Testis (tissue), 3 donors: ENCODE results near the gene CPNE4. TPM values are rescaled to one million over a fixed set of nuclear protein-coding genes. Genes with fewer than 3 reads are reported as not detected.
"Not testable (repeated sequence)": the region's sequence is repeated elsewhere in the genome, so short reads cannot be mapped to it uniquely, and the experiment has no call there.

Source experiments
- DNase-seq: peaks from one replicate; pipeline ENCODE4 v3.0.0-alpha.2; 2019
- H3K27ac ChIP-seq, 2 donors: fragments of 200-600 bp; sonication (generic); one replicate each; pipeline ENCODE4 v1.5.1; 2019
- H3K27me3 ChIP-seq: fragments of 200-600 bp; sonication (generic); one replicate; pipeline ENCODE4 v1.5.1; 2019
- H3K36me3 ChIP-seq: fragments of 200-600 bp; sonication (generic); one replicate; pipeline ENCODE4 v1.5.1; 2017; ENCODE audit warnings: low read depth; ENCODE audit errors: missing control alignments
- H3K4me1 ChIP-seq: fragments of 200-600 bp; sonication (generic); one replicate; pipeline ENCODE4 v1.5.1; 2019
- H3K4me3 ChIP-seq, 2 donors: fragments of 200-600 bp; sonication (generic); one replicate each; pipeline ENCODE4 v1.5.1; 2017 to 2019
- H3K9me3 ChIP-seq: fragments of 200-600 bp; sonication (generic); one replicate; pipeline ENCODE4 v1.5.1; 2017
- CTCF ChIP-seq, 3 experiments: fragments of 450-650 bp in 2 of 3; fragments of 200-600 bp in 1 of 3; sonication (generic) in 1 of 3; IDR thresholded peaks; one replicate each; pipeline ENCODE4 v1.5.1; 2016 to 2019; ENCODE audit warnings: antibody characterized with exemption in 3 of 3, mild to moderate bottlenecking in 2 of 3, moderate library complexity in 1 of 3
- POLR2A ChIP-seq: fragments of 450-650 bp; IDR thresholded peaks from one replicate; pipeline ENCODE4 v1.6.1; 2017; ENCODE audit warnings: antibody characterized with exemption, mild to moderate bottlenecking, moderate library complexity
- whole genome bisulfite sequencing, 2 donors: methylation state at CpG; one replicate each; pipeline ENCODE4 v1.1.5; 2018; 5-methylcytosine and 5-hydroxymethylcytosine counted together
- intact Hi-C: fragments of 100-400 bp; cut with DNase I; formaldehyde crosslinking; loops from one replicate; pipeline ENCODE4 v1.15.1; 2023; ENCODE audit warnings: low total_unique reads
- polyA plus RNA-seq: library from polyadenylated mRNA; stranded (reverse); fragments of 350-450 nt; fragmentation: Illumina TruSeq; extraction: RNeasy Lipid Tissue Mini Kit (QIAGEN cat#74804); gene quantifications from one replicate; pipeline ENCODE4 v1.2.3, GENCODE V29; 2014; ENCODE audit warnings: low read depth, low replicate concordance; ENCODE audit not compliant: insufficient read depth
- total RNA-seq, 2 donors: library from RNA; depleted of rRNA; stranded (reverse); fragments of >200 nt; gene quantifications; one replicate each; pipeline ENCODE4 v1.2.3, GENCODE V29; 2016

Gene CPNE4
- total and polyA plus RNA-seq, 3 donors from 2014 or later: 2.4 to 8.4 (median 4.5) TPM

- no peak overlapping the region for H3K27ac ChIP-seq
- no peaks in the 10 kb centered on the region for H3K4me1 ChIP-seq
- intact Hi-C loops: no loop called here
- DNase-seq: no peak
- TF ChIP-seq CTCF (IDR thresholded peaks at IDR 0.05): no peak
- no peak for TF ChIP-seq POLR2A
- no peaks in the 10 kb centered on the region for H3K9me3 ChIP-seq
- no peak overlapping the region for H3K4me3 ChIP-seq
- 79 to 93% methylated on average over 3 of the region's 3 CpGs for WGBS, 2 donors
- no peaks in the 10 kb centered on the region for H3K27me3 ChIP-seq
- H3K36me3 ChIP-seq: no peaks in the 10 kb centered on the region
Observed at GRCh38 chr3:131895766-131896165, 139.0 kb downstream of the CPNE4 start.

DNA sequence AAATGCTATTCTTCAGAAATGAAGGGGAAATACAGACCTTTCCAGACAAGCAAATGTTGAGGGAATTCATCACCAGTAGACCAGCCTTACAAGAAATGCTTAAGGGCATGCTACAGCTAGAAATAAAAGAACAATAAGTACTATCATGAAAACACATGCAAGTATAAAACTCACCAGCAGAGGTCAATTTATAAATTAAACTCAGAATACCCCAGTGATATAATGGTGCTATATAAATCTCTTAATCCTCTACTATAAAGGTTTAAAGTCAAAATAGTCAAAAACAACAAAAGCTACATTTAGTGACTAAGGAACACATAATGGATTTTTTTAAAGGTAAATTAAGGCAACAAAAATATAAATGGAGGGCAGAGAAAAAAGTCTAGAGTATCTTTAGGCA is 142.5 kb downstream of the CPNE4 start:
- Histone ChIP-seq H3K9me3 (no peaks in the 10 kb centered on the region), H3K27me3 (no peaks in the 10 kb centered on the region), H3K4me3 (no peak overlapping the region), H3K27ac (no peak overlapping the region), H3K36me3 (no peaks in the 10 kb centered on the region), H3K4me1 (no peaks in the 10 kb centered on the region)
- no peak for DNase-seq
- TF ChIP-seq CTCF (IDR thresholded peaks at IDR 0.05) (no peak), POLR2A (no peak)
- intact Hi-C loops: no loop called here

DNA sequence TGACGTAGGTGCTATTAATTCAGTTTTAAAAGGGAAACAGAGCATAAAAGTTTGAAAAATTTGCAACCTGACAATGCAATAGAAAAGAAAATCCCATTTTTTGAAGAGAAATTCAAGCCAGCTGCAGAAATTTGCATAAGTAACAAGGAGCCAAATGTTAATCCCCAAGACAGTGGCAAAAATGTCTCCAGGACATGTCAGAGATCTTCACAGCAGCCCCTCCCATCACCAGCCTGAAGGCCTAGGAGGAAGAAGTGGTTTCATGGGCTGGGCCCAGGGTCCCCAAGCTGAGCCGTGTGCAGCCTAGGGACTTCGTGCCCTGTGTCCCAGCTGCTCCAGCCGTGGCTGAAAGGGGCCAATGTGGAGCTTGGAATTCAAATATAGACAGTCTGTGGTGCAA is 148.9 kb downstream of the CPNE4 start:
- H3K4me3 ChIP-seq, H3K9me3 ChIP-seq, intact Hi-C loops, H3K27ac ChIP-seq, H3K27me3 ChIP-seq, DNase-seq, H3K36me3 ChIP-seq, H3K4me1 ChIP-seq: not testable (repeated sequence)
- WGBS, 2 donors: 72 to 93% methylated on average over 1 to 4 of the region's 4 CpGs

GRCh38 chr3:131883711-131884407 is 151.0 kb downstream of the CPNE4 start:
- WGBS, 2 donors: 39 to 58% methylated on average over 2 of the region's 2 CpGs
- H3K4me1 ChIP-seq: no peaks in the 10 kb centered on the region

GRCh38 chr3:131883086-131883485 is 151.7 kb downstream of the CPNE4 start:
- TF ChIP-seq POLR2A (no peak), CTCF (IDR thresholded peaks at IDR 0.05) (no peak)
- intact Hi-C loops: no loop called here
- no peak for DNase-seq

More at GRCh38 chr3:131883711-131884407, 151.0 kb downstream of the CPNE4 start:
- intact Hi-C loops: no loop called here
- H3K9me3 ChIP-seq: no peaks in the 10 kb centered on the region
- H3K27me3 ChIP-seq: no peaks in the 10 kb centered on the region
- DNase-seq: no peak
- no peak overlapping the region for H3K4me3 ChIP-seq
- H3K27ac ChIP-seq: no peak overlapping the region
- no peaks in the 10 kb centered on the region for H3K36me3 ChIP-seq
- TF ChIP-seq CTCF (IDR thresholded peaks at IDR 0.05): no peak
- no peak for TF ChIP-seq POLR2A

More at GRCh38 chr3:131883086-131883485, 151.7 kb downstream of the CPNE4 start:
- H3K4me3 ChIP-seq: no peak overlapping the region
- no peaks in the 10 kb centered on the region for H3K4me1 ChIP-seq
- no peaks in the 10 kb centered on the region for H3K36me3 ChIP-seq
- H3K27ac ChIP-seq: no peak overlapping the region
- no peaks in the 10 kb centered on the region for H3K27me3 ChIP-seq
- H3K9me3 ChIP-seq: no peaks in the 10 kb centered on the region
